BE2C (cell line): Measurements from ENCODE around the gene STARD13.
"Not testable (repeated sequence)": the region's sequence is repeated elsewhere in the genome, so short reads cannot be mapped to it uniquely, and the experiment has no call there.

Source experiments
- DNase-seq: peaks from one replicate; pipeline ENCODE4 v3.0.0-alpha.2; 2020
- H3K27me3 ChIP-seq: fragments of 250-450 bp; sonication (Bioruptor Pico); 2 replicates; pipeline ENCODE4 v1.5.1; 2020; ENCODE audit warnings: mild to moderate bottlenecking
- H3K36me3 ChIP-seq: fragments of 250-450 bp; sonication (Bioruptor Pico); 2 replicates; pipeline ENCODE4 v1.5.1; 2020; ENCODE audit warnings: mild to moderate bottlenecking
- H3K4me1 ChIP-seq: fragments of 250-450 bp; sonication (Bioruptor Pico); 2 replicates; pipeline ENCODE4 v1.5.1; 2020
- H3K4me3 ChIP-seq: 2 replicates; pipeline ENCODE4 v1.5.1; 2011; ENCODE audit warnings: low read depth, low read length
- H3K9me3 ChIP-seq: fragments of 250-450 bp; sonication (Bioruptor Pico); 2 replicates; pipeline ENCODE4 v1.5.1; 2020
- TF ChIP-seq, protein P1 (sequence below): IDR thresholded peaks from 2 replicates; pipeline ENCODE4 v1.5.1; 2012; ENCODE audit warnings: mild to moderate bottlenecking, low read depth, low read length

Gene STARD13

DNA sequence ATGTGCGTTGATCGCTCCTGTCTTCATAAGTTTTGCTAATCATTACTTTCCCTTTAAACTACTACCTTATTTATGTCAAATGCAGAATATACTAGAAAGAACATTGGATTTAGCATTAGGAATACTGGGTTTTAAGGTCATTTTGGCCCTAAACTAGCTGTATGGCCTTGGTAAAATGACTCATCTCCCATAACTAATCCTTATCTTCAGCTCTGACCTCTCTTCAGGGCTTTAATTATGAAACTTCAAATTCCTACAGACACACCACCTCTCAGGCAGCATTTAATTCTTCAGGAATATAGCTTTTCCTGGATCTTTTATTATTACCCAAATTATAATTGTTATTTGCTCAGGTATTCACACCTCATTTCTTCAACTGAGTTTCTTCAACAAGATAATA is 121.2 kb downstream of the STARD13 start:
- no peak for DNase-seq
- TF ChIP-seq, protein P1, sequence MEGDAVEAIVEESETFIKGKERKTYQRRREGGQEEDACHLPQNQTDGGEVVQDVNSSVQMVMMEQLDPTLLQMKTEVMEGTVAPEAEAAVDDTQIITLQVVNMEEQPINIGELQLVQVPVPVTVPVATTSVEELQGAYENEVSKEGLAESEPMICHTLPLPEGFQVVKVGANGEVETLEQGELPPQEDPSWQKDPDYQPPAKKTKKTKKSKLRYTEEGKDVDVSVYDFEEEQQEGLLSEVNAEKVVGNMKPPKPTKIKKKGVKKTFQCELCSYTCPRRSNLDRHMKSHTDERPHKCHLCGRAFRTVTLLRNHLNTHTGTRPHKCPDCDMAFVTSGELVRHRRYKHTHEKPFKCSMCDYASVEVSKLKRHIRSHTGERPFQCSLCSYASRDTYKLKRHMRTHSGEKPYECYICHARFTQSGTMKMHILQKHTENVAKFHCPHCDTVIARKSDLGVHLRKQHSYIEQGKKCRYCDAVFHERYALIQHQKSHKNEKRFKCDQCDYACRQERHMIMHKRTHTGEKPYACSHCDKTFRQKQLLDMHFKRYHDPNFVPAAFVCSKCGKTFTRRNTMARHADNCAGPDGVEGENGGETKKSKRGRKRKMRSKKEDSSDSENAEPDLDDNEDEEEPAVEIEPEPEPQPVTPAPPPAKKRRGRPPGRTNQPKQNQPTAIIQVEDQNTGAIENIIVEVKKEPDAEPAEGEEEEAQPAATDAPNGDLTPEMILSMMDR, result no peak
- Histone ChIP-seq H3K27me3 (no peaks in the 10 kb centered on the region), H3K4me3 (no peak overlapping the region), H3K36me3 (no peaks in the 10 kb centered on the region), H3K4me1 (no peaks in the 10 kb centered on the region), H3K9me3 (no peaks in the 10 kb centered on the region)

DNA sequence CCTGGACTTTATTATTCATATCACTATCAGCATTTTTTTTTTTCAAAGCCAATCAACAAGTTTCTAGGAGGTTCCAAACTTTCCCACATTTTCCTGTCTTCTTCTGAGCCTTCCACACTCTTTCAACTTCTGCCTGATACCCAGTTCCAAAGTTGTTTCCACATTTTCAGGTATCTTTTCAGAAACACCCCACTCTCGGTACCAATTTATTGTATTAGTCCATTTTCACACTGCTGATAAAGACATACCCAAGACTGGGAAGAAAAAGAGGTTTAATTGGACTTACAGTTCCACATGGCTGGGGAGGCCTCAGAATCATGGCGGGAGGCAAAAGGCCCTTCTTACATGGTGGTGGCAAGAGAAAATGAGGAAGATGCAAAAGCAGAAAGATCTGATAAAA is 122.8 kb downstream of the STARD13 start:
- H3K4me3 ChIP-seq, DNase-seq, H3K4me1 ChIP-seq, H3K36me3 ChIP-seq, H3K9me3 ChIP-seq, H3K27me3 ChIP-seq: not testable (repeated sequence)

DNA sequence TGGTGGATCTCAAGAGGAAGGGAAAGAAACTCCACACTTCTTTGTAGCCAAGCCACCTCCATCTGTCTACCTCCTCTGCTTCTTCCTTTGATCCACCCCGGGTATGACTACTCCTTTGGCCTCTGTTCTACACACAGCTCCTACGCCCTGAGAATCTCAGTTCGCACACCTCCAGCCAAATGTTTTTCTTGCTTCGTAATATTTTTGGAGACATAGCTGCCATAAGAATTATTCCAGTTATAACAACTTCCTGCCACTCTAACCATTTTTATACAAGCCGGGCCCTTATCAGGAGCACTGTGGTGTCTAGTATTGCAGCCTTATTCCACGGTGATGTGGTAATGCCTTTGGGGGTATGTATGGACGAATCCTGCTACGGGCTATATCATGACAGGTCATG is 126.7 kb downstream of the STARD13 start:
- Histone ChIP-seq H3K27me3 (no peaks in the 10 kb centered on the region), H3K36me3 (peaks cover 2% of the 10 kb centered on the region; the same call in 1 of the 2 replicates)
- TF ChIP-seq, protein P1, result no peak

DNA sequence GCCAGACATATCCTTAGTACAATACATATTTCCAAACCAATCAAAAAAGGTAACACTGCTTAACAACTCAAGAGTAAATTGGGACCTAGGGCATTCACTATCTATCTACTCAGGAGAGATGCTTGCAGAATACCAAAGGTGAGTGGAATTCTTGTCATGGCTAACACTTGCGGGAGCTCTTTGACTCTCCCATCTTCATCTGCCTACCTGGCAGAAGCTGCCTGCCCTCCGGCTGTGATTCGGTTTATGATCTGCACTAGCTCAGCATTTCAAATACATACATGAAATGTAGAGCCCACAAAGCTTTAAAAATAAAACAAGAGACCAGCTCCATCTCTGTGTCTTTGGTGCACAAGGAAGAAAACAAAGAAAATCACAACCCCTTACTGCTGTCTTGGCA is 127.3 kb downstream of the STARD13 start:
- no peaks in the 10 kb centered on the region for H3K9me3 ChIP-seq
- H3K36me3 ChIP-seq, result peaks cover 2% of the 10 kb centered on the region; the same call in 1 of the 2 replicates
- no peaks in the 10 kb centered on the region for H3K27me3 ChIP-seq
- no peak overlapping the region for H3K4me3 ChIP-seq
- no peaks in the 10 kb centered on the region for H3K4me1 ChIP-seq
- DNase-seq, result no peak
- TF ChIP-seq, protein P1, result no peak

More for the DNA sequence above, 126.7 kb downstream of the STARD13 start:
- no peak for DNase-seq
- Histone ChIP-seq H3K9me3 (no peaks in the 10 kb centered on the region), H3K4me3 (no peak overlapping the region), H3K4me1 (no peaks in the 10 kb centered on the region)

DNA sequence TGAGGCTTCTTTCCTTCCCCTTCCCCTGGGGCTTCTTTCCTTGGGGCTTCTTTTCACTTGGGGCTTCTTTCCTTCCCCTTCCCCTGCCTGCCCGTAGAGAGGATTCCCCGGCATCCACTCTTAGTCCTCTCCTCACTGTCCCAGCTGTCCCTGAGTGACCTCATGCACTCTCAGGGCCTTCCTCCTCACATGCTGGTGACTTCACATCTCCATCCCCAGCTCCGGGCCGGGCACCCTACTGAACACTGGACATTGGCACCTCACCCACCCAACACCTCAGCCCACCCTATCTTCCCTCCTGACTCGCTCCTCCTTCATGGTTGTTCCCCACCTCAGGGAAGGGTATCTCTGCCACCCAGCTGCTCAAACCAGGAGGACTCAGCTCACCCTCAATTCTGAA is 130.6 kb downstream of the STARD13 start:
- no peak for DNase-seq
- no peak overlapping the region for H3K4me3 ChIP-seq
- TF ChIP-seq, protein P1, result no peak
- peaks cover 2% of the 10 kb centered on the region; the same call in 1 of the 2 replicates for H3K36me3 ChIP-seq
- H3K9me3 ChIP-seq, result no peaks in the 10 kb centered on the region
- H3K4me1 ChIP-seq, result peaks cover 8% of the 10 kb centered on the region
- H3K27me3 ChIP-seq, result no peaks in the 10 kb centered on the region

DNA sequence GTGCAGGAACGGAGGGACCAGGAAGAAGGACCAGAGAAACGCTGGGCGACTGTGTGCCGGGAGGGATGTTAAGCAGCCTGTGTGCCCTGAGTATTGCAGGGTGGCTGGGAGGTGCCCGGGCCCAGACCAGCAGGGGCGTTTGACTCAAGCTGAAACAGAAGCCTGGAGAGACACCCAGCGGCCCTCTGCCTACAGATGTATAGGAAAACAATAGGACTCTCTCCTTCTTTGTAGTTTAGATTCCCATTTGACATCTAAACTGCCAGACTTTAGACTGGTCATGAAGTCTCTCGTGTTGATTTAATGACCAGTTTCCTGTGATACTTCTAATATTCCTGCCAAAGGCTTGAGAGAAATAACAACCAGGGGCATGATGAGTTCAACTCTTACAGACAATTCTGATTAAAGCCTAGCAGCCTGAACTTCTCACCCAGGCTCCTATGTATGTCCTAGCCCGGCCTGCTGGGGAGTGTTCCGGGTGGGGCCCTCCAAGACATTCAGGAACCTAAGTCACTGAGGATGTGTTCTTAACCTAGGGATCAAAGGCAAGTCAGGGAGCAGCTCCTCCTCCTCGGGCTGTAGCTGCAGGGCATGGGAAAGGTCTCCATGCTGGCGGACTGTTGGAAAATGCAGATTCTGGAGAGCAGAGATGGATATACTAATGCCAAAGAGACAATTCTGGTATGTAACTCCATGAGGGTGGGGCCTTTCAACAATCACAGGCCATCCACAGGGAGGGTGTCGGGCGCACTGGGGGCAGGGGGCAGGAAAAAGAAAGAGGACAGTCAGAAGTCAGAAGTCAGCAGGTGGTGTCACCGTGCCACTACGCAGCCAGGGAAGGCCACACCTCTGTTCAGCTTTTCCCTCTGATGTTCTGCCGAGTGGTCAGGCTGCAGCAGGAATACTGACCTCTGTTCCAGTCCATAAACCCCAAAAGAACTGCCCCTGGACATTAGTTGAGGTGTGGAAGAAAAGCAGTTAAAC is 131.8 kb downstream of the STARD13 start:
- no peak overlapping the region for H3K4me3 ChIP-seq
- peaks cover 2% of the 10 kb centered on the region; the same call in 1 of the 2 replicates for H3K36me3 ChIP-seq
- DNase-seq, result no peak
- H3K27me3 ChIP-seq, result no peaks in the 10 kb centered on the region
- no peaks in the 10 kb centered on the region for H3K9me3 ChIP-seq
- TF ChIP-seq, protein P1, result no peak
- H3K4me1 ChIP-seq, result peaks cover 9% of the 10 kb centered on the region
